GM21390 (cell line): Measurements from ENCODE around the gene CDH15.
"Not testable (repeated sequence)": the region's sequence is repeated elsewhere in the genome, so short reads cannot be mapped to it uniquely, and the experiment has no call there.

ENCODE experiments used
- ATAC-seq: cut with Tn5 transposase; IDR thresholded peaks from one replicate; pipeline ENCODE4 v1.9.1; 2021; ENCODE audit not compliant: unreplicated experiment

CDH15 gene

GRCh38 chr16:89187032-89187769 is 15.7 kb downstream of the CDH15 start:
- ATAC-seq = no peak

GRCh38 chr16:89187770-89188392 is 16.3 kb downstream of the CDH15 start:
- no peak for ATAC-seq

- not testable (repeated sequence) for ATAC-seq
These were observed 17.2 kb downstream of the CDH15 start for GRCh38 chr16:89188471-89189357.

GRCh38 chr16:89189358-89190025 is 17.9 kb downstream of the CDH15 start:
- ATAC-seq = no peak

GRCh38 chr16:89190150-89190958 is 18.8 kb downstream of the CDH15 start:
- ATAC-seq = no peak

- no peak for ATAC-seq
These were observed 19.7 kb downstream of the CDH15 start for GRCh38 chr16:89191033-89191900.

- no peak for ATAC-seq
These were observed 20.3 kb downstream of the CDH15 start for GRCh38 chr16:89191901-89192185.

GRCh38 chr16:89192186-89192955 is 20.8 kb downstream of the CDH15 start:
- ATAC-seq = not testable (repeated sequence)

GRCh38 chr16:89192956-89193575 is 21.5 kb downstream of the CDH15 start:
- ATAC-seq = no peak

- ATAC-seq = no peak
These were observed 22.2 kb downstream of the CDH15 start for GRCh38 chr16:89193576-89194293.

GRCh38 chr16:89194340-89195311 is 23.1 kb downstream of the CDH15 start:
- ATAC-seq = no peak

GRCh38 chr16:89195521-89196171 is 24.1 kb downstream of the CDH15 start:
- ATAC-seq = no peak

GRCh38 chr16:89197033-89197632 is 25.6 kb downstream of the CDH15 start:
- no peak for ATAC-seq

GRCh38 chr16:89197633-89198416 is 26.3 kb downstream of the CDH15 start:
- ATAC-seq = no peak
